ENCODE results near the gene SECISBP2. TPM values are rescaled to one million over a fixed set of nuclear protein-coding genes. Genes with fewer than 3 reads are reported as not detected.

SECISBP2 gene
- total and polyA plus RNA-seq, 2 of the 13 experiments (the other 11 are each of a cell fraction or from before 2014, with no cell fraction given) = 32.4 to 38.0 TPM

- TF ChIP-seq MYC (CRISPR knock-in tag; IDR thresholded peaks at IDR 0.05; ENCODE audit: borderline replicate concordance) = peak; percentile 41; the same call in 1 of the 2 replicates
- TF ChIP-seq HDAC2 (CRISPR knock-in tag; IDR thresholded peaks at IDR 0.05) = no peak
- TF ChIP-seq SPEN (CRISPR knock-in tag; IDR thresholded peaks at IDR 0.05; ENCODE audit: low read depth) = no peak
- no peak for TF ChIP-seq SMC3 (IDR thresholded peaks at IDR 0.05; ENCODE audit: low read length)
- no peak for TF ChIP-seq ZNF232 (CRISPR knock-in tag; IDR thresholded peaks at IDR 0.05; ENCODE audit: borderline replicate concordance)
- TF ChIP-seq ZNF597 (CRISPR knock-in tag; IDR thresholded peaks at IDR 0.05) = no peak
- TF ChIP-seq ZNF782 (CRISPR knock-in tag; IDR thresholded peaks at IDR 0.05; ENCODE audit: borderline replicate concordance) = no peak
- no peak for TF ChIP-seq ZNF766 (CRISPR knock-in tag; IDR thresholded peaks at IDR 0.05; ENCODE audit: borderline replicate concordance)
- no peak for TF ChIP-seq KAT8 (CRISPR knock-in tag; IDR thresholded peaks at IDR 0.05)
- no peak for TF ChIP-seq SRF (IDR thresholded peaks at IDR 0.05; ENCODE audit: low read depth, low read length)
- no peak for TF ChIP-seq NCOA2 (CRISPR knock-in tag; IDR thresholded peaks at IDR 0.05)
- TF ChIP-seq MAZ (IDR thresholded peaks at IDR 0.05; ENCODE audit: borderline replicate concordance, low read depth, low read length) = no peak
- TF ChIP-seq MAZ (CRISPR knock-in tag; IDR thresholded peaks at IDR 0.05; ENCODE audit: low read depth) = no peak
- TF ChIP-seq ZNF891 (CRISPR knock-in tag; IDR thresholded peaks at IDR 0.05) = no peak
- TF ChIP-seq ZBTB8A (CRISPR knock-in tag; IDR thresholded peaks at IDR 0.05; ENCODE audit: borderline replicate concordance, low read depth) = no peak
- no peak for TF ChIP-seq ZNF776 (CRISPR knock-in tag; IDR thresholded peaks at IDR 0.05)
- TF ChIP-seq REL (CRISPR knock-in tag; conservative IDR thresholded peaks at IDR 0.05) = no peak
- TF ChIP-seq CEBPB (IDR thresholded peaks at IDR 0.05; ENCODE audit: borderline replicate concordance, low read depth, low read length) = no peak
- TF ChIP-seq BORCS8-MEF2B (CRISPR knock-in tag; IDR thresholded peaks at IDR 0.05) = 0 out of 2 replicates have a peak, but pooled peaks have one; percentile 33
- no peak for TF ChIP-seq ZBTB14 (CRISPR knock-in tag; IDR thresholded peaks at IDR 0.05)
- no peak for TF ChIP-seq ZNF496 (CRISPR knock-in tag; IDR thresholded peaks at IDR 0.05; ENCODE audit: insufficient replicate concordance)
- TF ChIP-seq, protein P1, sequence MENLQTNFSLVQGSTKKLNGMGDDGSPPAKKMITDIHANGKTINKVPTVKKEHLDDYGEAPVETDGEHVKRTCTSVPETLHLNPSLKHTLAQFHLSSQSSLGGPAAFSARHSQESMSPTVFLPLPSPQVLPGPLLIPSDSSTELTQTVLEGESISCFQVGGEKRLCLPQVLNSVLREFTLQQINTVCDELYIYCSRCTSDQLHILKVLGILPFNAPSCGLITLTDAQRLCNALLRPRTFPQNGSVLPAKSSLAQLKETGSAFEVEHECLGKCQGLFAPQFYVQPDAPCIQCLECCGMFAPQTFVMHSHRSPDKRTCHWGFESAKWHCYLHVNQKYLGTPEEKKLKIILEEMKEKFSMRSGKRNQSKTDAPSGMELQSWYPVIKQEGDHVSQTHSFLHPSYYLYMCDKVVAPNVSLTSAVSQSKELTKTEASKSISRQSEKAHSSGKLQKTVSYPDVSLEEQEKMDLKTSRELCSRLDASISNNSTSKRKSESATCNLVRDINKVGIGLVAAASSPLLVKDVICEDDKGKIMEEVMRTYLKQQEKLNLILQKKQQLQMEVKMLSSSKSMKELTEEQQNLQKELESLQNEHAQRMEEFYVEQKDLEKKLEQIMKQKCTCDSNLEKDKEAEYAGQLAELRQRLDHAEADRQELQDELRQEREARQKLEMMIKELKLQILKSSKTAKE (CRISPR knock-in tag; IDR thresholded peaks at IDR 0.05; ENCODE audit: borderline replicate concordance) = no peak
Measured at GRCh38 chr9:89372230-89372816, 54.0 kb downstream of the SECISBP2 start (continued).
